HepG2 (cell line): ENCODE results near the gene PFN1. TPM values are rescaled to one million over a fixed set of nuclear protein-coding genes. Genes with fewer than 3 reads are reported as not detected.

Experiments
- ARID5B ChIP-seq: IDR thresholded peaks from 2 replicates; pipeline ENCODE4 v1.4.0; 2020; ENCODE audit warnings: mild to moderate bottlenecking, missing genetic modification reagents
- CCAR2 ChIP-seq: fragments of 200-400 bp; formaldehyde crosslinking; optimal IDR thresholded peaks from 2 replicates; pipeline ENCODE3; 2018; ENCODE audit warnings: low read depth, mild to moderate bottlenecking, low read length, moderate library complexity
- CREB1 ChIP-seq, 2 experiments: fragments of 450-650 bp in 1 of 2; IDR thresholded peaks; 2 replicates each; pipeline ENCODE4 v1.6.1; 2016 to 2017; ENCODE audit warnings: control low read depth in 1 of 2, mild to moderate bottlenecking in 1 of 2, missing compliant biosample characterization in 1 of 2, missing genetic modification characterization in 1 of 2
- ELF1 ChIP-seq: sonication (generic); formaldehyde crosslinking; IDR thresholded peaks from 2 replicates; pipeline ENCODE4 v1.4.0; 2020; ENCODE audit warnings: missing genetic modification reagents
- GTF3A ChIP-seq: sonication (generic); formaldehyde crosslinking; conservative IDR thresholded peaks from 2 replicates; pipeline ENCODE4 v1.4.0; 2020; ENCODE audit warnings: mild to moderate bottlenecking, missing genetic modification reagents
- HNRNPUL1 ChIP-seq: fragments of 200-400 bp; formaldehyde crosslinking; IDR thresholded peaks from 2 replicates; pipeline ENCODE4 v1.6.1; 2017; ENCODE audit warnings: low read depth, mild to moderate bottlenecking, low read length, moderate library complexity
- IKZF1 ChIP-seq: fragments of 450-650 bp; IDR thresholded peaks from 2 replicates; pipeline ENCODE4 v1.7.1; 2016
- IKZF5 ChIP-seq: IDR thresholded peaks from 2 replicates; pipeline ENCODE4 v1.6.1; 2018; ENCODE audit warnings: missing genetic modification reagents, mild to moderate bottlenecking, missing compliant biosample characterization
- JARID2 ChIP-seq: sonication (generic); formaldehyde crosslinking; IDR thresholded peaks from 2 replicates; pipeline ENCODE4 v1.8.1; 2023; ENCODE audit warnings: missing genetic modification reagents, inconsistent platforms; ENCODE audit not compliant: insufficient replicate concordance
- MATR3 ChIP-seq: sonication (generic); formaldehyde crosslinking; IDR thresholded peaks from 2 replicates; pipeline ENCODE4 v1.4.0; 2020; ENCODE audit warnings: missing genetic modification reagents
- NFYC ChIP-seq: IDR thresholded peaks from 2 replicates; pipeline ENCODE4 v1.6.1; 2016; ENCODE audit warnings: missing genetic modification reagents, missing compliant biosample characterization
- PAX8 ChIP-seq: sonication (generic); formaldehyde crosslinking; IDR thresholded peaks from 2 replicates; pipeline ENCODE4 v1.8.0; 2022; ENCODE audit warnings: mild to moderate bottlenecking, missing genetic modification reagents, borderline replicate concordance
- POLR2AphosphoS2 ChIP-seq: IDR thresholded peaks from 2 replicates; pipeline ENCODE4 v1.6.1; 2011; ENCODE audit warnings: low read depth, low read length, improper control_type of control experiment
- RAD51 ChIP-seq: fragments of 450-650 bp; IDR thresholded peaks from 2 replicates; pipeline ENCODE4 v1.6.1; 2016; ENCODE audit warnings: borderline replicate concordance
- RARG ChIP-seq: sonication (generic); formaldehyde crosslinking; IDR thresholded peaks from 2 replicates; pipeline ENCODE4 v1.4.0; 2020; ENCODE audit warnings: low read depth, mild to moderate bottlenecking, missing genetic modification reagents
- RBAK ChIP-seq: sonication (generic); formaldehyde crosslinking; IDR thresholded peaks from 2 replicates; pipeline ENCODE4 v1.5.1; 2020; ENCODE audit warnings: mild to moderate bottlenecking, missing genetic modification reagents
- RFXANK ChIP-seq: IDR thresholded peaks from 2 replicates; pipeline ENCODE4 v1.6.1; 2016
- SKI ChIP-seq: fragments of 450-650 bp; IDR thresholded peaks from one replicate; pipeline ENCODE4 v1.6.1; 2018; ENCODE audit warnings: mild to moderate bottlenecking; ENCODE audit not compliant: partially characterized antibody
- TCF12 ChIP-seq, 2 experiments: fragments of 450-650 bp in 1 of 2; sonication (generic) in 1 of 2; formaldehyde crosslinking in 1 of 2; IDR thresholded peaks; 2 replicates each; pipeline versions ENCODE4 v1.6.1 to v1.8.0; 2017 to 2022; ENCODE audit warnings: antibody characterized with exemption in 1 of 2, mild to moderate bottlenecking in 1 of 2, missing genetic modification reagents in 1 of 2, moderate library complexity in 1 of 2
- TERF1 ChIP-seq: sonication (generic); formaldehyde crosslinking; IDR thresholded peaks from 2 replicates; pipeline ENCODE4 v1.8.0; 2022; ENCODE audit warnings: mild to moderate bottlenecking, missing genetic modification reagents, moderate library complexity
- ZBTB42 ChIP-seq: sonication (generic); formaldehyde crosslinking; IDR thresholded peaks from 2 replicates; pipeline ENCODE4 v1.5.0; 2020; ENCODE audit warnings: mild to moderate bottlenecking, missing genetic modification reagents
- ZBTB7A ChIP-seq: sonication (generic); formaldehyde crosslinking; IDR thresholded peaks from 2 replicates; pipeline ENCODE4 v1.8.0; 2022; ENCODE audit warnings: mild to moderate bottlenecking, missing genetic modification reagents
- ZMAT3 ChIP-seq: sonication (generic); formaldehyde crosslinking; conservative IDR thresholded peaks from 2 replicates; pipeline ENCODE4 v1.7.0; 2021; ENCODE audit warnings: missing genetic modification reagents
- ZMYM4 ChIP-seq: sonication (generic); formaldehyde crosslinking; IDR thresholded peaks from 2 replicates; pipeline ENCODE4 v1.8.1; 2023; ENCODE audit warnings: mild to moderate bottlenecking, missing genetic modification reagents
- ZNF121 ChIP-seq: sonication (generic); formaldehyde crosslinking; IDR thresholded peaks from 2 replicates; pipeline ENCODE4 v1.5.0; 2020; ENCODE audit warnings: mild to moderate bottlenecking, missing genetic modification reagents
- ZNF616 ChIP-seq: sonication (generic); formaldehyde crosslinking; IDR thresholded peaks from 2 replicates; pipeline ENCODE4 v1.5.0; 2020; ENCODE audit warnings: low read depth, mild to moderate bottlenecking, missing genetic modification reagents
- polyA plus RNA-seq, 8 experiments: library from polyadenylated mRNA; depleted of rRNA in 3 of 8; stranded (reverse) in 7 of 8; unstranded in 1 of 8; fragments of >200 nt; fragmentation: Illumina TruSeq in 4 of 8; extraction: Trizol in 4 of 8; gene quantifications; 2 replicates each; pipeline versions ENCODE4 v1.2.1 to v1.2.3, GENCODE V29; 2011 to 2016; ENCODE audit warnings: low read depth in 4 of 8, missing spikeins in 1 of 8, mixed read lengths in 1 of 8; ENCODE audit not compliant: insufficient read depth in 1 of 8
- total RNA-seq, 5 experiments: library from RNA; depleted of rRNA; stranded (reverse); fragments of >200 nt; fragmentation: Illumina TruSeq; extraction: Trizol; gene quantifications; 2 replicates each; pipeline ENCODE4 v1.2.3, GENCODE V29; 2016; ENCODE audit warnings: low read depth in 1 of 5

The PFN1 gene
- total and polyA plus RNA-seq, 2 of the 13 experiments (the other 11 are each of a cell fraction or from before 2014, with no cell fraction given): 494 to 613 TPM

GRCh38 chr17:4934173-4934979 lies 14.0 kb downstream of the PFN1 start (continued):
- TF ChIP-seq TCF12 (IDR thresholded peaks at IDR 0.05) (no peak), TCF12 (CRISPR knock-in tag; IDR thresholded peaks at IDR 0.05) (no peak), RBAK (CRISPR knock-in tag) (no peak), TERF1 (CRISPR knock-in tag) (no peak), ZBTB7A (CRISPR knock-in tag) (0 out of 2 replicates have a peak, but pooled peaks have one; percentile 24), RFXANK (CRISPR knock-in tag) (no peak), ZNF616 (no peak), CREB1 (IDR thresholded peaks at IDR 0.05) (no peak), CREB1 (CRISPR knock-in tag; IDR thresholded peaks at IDR 0.05) (no peak), ZMAT3 (CRISPR knock-in tag) (no peak), PAX8 (CRISPR knock-in tag) (no peak), IKZF5 (CRISPR knock-in tag) (no peak; the same call in 1 of the 2 replicates), ZNF121 (no peak), SKI (no peak), NFYC (no peak; the same call in 1 of the 2 replicates), JARID2 (CRISPR knock-in tag) (no peak), IKZF1 (no peak), POLR2AphosphoS2 (no peak), RAD51 (no peak), CCAR2 (no peak), ZBTB42 (CRISPR knock-in tag) (no peak), GTF3A (no peak), HNRNPUL1 (no peak), ZMYM4 (CRISPR knock-in tag) (no peak), MATR3 (CRISPR knock-in tag) (no peak), ELF1 (CRISPR knock-in tag) (peak; percentile 49; the same call in 1 of the 2 replicates), ARID5B (CRISPR knock-in tag) (no peak), RARG (CRISPR knock-in tag) (no peak)
